DMS79 treated with DMSO at 0.1 percent for 48 hours (cell line): ENCODE measurements around the gene GBX2.

Experiments used
- DNase-seq: peaks from one replicate; lab custom pipeline; 2025; lab: John Stamatoyannopoulos, UW

GBX2 gene

DNA sequence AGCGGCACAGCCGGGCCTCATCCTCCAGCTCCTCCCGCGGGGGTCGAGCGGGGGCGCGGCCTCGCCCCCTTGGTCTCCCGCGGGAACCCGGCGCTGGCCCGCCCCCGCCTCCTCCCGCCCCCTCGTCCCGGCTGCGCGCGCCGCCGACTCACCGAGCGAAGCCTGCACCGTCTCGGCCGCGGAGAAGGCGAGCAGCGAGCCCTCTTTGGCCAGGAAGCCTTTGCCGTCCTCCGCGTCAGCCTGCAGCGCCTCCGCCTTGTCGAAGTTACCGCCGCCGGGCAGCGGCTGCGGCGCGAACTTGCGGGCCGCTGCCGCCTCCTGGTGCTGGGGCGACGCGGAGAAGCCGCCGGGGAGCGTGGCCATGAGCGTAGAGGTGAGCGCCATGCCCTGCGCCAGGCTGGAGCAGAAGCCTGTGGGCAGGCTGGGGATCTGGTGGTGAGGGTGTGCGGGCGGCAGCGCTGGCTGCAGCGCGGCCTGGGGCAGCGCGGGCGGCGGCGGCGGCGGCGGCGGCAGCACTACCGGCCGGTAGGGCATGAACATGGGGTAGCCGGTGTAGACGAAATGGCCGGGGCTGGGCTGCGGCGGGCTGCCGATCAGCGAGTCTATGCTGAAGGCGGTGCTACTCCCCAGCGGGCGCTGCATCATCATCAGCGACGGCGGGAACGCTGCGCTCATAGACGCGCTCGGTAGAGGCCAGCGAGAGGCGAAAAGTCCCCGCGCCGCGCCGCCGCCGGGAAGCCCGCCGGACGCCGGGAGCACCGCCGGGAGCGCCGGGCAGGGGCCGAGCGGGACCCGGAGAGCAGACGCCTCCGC lies 683 bp downstream of the GBX2 start:
- no peak for DNase-seq

DNA sequence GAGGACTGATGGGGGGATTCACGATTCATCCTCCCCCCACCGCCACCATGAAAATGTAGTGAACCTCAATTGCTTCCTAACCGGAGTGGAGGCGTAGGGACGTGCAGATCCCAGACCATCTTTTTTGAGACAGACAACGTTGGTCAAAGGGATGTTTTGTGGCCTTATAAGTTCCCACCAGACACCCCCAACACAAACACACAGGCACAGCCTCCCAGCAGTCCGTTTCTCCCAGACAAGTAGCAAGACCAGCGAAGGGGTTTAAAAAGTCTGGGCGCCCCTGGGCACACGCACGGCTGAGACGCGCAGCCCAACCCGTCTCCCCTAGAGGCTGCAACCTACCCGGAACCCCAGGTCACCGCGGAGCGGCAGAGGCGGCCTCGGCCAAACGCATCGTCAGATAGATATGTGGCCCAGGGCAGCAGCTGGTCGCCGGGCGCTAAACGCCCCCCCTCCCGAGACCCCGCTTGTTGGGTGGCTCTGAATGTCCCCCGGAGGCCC lies 1.3 kb downstream of the GBX2 start:
- no peak for DNase-seq

DNA sequence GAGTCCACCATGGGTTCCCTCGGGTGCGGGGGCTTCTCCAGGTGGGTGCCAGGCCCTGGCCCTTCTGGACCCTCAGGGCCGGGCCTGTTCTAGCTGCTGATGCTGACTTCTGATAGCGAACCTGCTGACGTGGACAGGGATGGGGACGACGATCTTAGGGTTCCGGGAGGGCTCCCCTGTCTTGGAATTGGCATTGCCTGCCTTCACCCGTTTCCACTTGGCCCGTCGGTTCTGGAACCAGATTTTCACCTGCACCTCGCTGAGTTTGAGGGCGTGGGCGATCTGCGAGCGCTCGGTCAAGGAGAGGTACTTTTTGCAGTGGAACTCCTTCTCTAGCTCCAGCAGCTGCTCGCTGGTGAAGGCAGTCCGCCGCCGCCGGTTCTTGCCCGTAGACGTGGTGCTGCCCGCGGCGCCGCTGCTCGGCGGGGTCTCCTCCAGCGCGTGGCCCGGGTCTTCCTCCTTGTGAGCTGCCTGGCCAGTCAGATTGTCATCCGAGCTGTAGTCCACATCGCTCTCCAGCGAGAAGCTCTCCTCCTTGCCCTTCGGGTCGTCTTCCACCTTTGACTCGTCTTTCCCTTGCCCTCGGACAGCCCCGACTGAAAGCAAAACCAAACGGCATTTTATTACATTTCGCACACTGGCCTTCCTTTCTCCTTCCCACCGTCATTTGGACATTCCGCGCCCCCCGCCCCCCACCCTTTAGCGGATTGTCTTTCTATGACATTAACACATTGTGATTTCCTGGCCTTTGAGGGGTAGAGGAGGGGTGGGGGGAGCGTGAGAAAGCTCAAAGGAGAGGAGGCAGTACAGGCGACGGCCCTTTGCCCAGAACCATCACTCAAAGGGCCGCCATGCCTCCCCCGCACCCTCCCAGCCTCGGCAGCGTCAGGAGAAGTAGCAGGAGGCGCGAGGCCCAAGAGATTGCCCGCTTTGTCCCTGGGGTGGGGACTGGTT lies 2.1 kb downstream of the GBX2 start:
- DNase-seq: peak; percentile 28

GRCh38 chr2:236164925-236165841 lies 3.0 kb downstream of the GBX2 start:
- no peak for DNase-seq

GRCh38 chr2:236164201-236164924 lies 3.8 kb downstream of the GBX2 start:
- no peak for DNase-seq

DNA sequence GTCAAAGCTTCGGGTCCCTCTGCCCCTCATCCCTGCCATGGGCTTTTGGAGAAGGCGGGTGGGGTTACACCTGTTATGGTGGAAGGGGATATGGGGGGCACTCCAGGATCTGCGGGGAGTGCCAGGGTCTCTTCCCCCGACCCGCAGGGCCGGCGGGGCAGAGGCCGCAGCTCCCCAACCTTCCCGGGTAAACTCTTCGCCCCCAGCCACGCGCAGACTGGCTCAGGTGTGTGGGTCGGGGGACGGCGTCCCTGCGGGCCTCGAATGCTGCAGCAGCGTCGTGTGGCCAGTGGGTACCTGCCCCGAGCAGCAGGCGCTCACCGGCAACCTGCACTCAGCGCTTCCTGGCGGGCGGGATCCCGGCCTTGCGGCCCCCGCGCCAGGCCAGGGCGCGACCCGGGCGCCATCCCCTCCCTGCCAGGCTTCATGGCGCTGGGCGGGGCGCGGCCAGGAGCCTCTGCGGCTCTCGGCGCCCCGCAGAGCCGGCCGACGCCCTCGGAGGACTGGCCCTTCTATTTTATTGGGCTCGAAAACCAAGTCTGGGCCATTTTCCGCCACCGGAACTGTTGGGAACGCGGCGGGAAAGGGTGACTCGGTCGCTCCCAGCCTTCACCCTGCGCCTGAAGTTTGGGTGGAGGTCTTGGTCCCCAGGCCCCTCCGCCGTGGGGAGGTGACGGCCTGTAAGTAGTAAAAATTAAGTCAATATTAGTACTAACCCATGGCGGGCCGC lies 4.5 kb downstream of the GBX2 start:
- DNase-seq: no peak

- no peak for DNase-seq
Observed at GRCh38 chr2:236162882-236163470, 5.2 kb downstream of the GBX2 start.

- no peak for DNase-seq
Observed at GRCh38 chr2:236162031-236162845, 5.9 kb downstream of the GBX2 start.

DNA sequence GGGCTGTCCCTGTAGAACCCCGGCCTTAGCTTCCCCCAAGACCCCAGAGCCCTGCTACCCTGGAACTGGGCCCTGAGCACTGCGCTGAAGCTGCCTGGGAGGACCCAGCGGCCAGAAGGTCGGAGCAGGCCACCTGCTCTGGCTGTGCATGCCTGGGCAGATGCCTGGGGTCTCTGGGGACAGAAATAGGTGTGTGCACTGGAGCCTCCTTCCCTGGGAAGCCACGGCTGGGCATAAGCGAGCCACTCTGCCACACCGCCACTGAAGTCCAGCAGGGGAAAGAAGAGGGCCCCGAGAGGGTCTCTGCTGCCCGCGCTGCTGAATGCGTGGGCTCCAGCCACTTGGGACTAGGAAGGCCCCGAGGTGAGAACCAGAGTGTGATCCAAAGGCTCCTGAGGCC lies 6.7 kb downstream of the GBX2 start:
- DNase-seq: no peak

DNA sequence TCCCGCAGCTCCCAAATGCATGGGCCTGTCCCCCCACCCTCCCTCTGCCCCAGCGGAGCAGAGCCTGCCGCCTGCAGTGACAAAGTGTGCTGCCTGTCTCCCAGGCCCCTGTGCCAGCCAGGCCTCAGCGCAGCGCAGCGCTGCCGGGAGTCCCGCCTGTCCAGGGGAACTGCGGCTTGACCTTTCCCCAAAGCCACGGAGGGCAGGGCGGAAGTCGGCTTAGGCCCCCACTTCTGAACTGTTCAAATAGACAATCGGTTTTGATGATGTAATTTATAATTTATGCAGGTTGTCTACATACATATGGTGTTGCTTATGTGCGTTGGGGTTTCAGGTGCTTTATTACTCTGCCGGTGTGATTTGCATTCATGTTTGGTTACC lies 7.1 kb downstream of the GBX2 start:
- DNase-seq: no peak

DNA sequence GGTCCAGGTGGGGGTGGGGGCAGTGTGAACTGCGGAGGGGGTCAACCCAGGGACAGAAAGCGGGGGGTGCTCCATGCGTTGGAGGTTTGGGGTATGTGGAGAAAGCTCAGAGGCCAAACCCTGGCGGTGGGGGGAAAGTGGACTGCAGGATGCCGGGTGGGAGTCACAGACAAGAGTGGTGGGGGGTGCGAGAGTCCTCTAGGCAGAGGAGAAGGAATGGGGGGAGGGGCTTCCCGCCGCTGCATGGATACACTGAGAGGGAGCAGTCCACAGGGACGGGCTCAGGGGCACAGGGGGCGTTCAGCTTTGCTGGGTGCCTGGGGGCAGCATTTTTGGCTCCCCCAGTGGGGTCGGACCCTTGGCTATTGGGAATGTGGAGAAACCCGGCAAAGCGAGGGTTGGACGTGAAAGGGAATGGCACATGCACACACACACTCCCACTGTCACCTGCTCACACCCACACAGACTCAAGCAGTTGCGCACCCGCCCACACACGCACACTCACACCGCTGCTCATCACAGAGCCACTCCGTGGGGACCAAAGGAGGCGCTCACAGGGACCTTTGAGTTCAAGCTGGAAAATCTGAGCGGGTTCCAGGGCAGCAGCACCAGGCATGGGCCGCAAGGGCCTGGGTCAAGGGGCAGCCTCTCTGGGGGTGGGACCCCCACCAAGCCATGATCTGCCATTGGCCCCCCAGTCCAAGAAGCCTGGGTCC lies 7.7 kb downstream of the GBX2 start:
- no peak for DNase-seq

GRCh38 chr2:236159778-236160170 lies 8.4 kb downstream of the GBX2 start:
- DNase-seq: no peak

- no peak for DNase-seq
Observed at GRCh38 chr2:236158969-236159777, 9.0 kb downstream of the GBX2 start.

- DNase-seq: no peak
Observed at GRCh38 chr2:236157815-236158498, 10.2 kb downstream of the GBX2 start.

DNA sequence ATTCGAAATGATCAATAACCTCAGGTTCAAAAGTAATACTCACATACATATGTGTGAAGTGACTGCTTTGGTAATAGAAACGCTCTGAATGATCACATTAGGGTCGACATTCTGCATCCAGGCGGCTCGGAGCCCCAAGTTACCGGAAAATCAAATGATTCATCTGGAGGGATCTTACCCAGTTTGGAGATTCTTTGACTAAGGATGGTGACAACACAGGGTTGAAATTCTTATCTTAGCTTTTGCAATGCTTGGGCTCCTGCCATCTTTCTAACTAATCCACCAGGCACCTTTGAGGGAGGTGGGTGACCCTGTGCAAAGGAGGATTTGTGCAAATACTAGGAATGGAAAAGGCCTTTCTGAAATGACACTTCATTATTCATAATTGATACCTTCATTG lies 10.8 kb downstream of the GBX2 start:
- no peak for DNase-seq

DNA sequence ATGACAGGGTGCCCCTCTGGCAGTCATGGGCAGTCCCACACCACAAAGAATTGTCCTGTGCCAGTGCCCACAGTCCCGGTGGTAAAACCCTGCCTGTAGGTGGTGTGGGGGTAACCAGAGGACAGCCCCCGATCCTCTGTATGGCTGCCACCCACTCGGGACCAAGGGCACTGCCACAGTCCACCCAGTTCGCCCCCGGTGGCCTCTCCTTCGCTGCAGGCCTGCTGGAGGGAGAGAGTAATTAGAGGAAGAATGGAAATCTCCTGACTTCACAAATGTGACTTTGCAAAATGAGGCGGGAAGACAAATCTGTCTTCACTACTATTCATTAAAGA lies 11.4 kb downstream of the GBX2 start:
- DNase-seq: no peak
